Measurements from ENCODE around the gene TMEM14A. TPM values are rescaled to one million over a fixed set of nuclear protein-coding genes. Genes with fewer than 3 reads are reported as not detected.

TMEM14A gene
- total and polyA plus RNA-seq, 8 donors, result 10.7 to 29.9 (median 23.2) TPM; not detected in 1

DNA sequence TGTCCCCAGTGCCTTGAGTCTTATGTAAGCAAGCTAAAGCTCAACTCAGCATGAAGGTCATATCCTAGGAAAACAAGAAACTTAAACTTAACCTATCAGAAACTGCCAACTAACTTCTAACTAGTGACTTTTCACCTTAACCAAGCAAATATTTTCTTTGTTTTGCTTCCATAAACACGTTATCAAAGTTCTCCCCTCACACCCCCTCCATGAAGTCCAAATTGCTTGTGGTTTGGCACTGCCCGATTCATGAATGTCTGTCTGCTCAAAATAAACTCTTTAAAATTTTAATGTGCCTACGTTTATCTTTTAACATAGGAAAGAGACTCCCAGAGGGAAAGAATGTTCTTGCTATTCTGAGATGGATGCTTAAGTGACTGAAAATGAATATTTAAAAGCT is 57.5 kb downstream of the TMEM14A start:
- Histone ChIP-seq H3K4me1 (peaks cover 13 to 43% (median 28%) of the 10 kb centered on the region in 4 donors), H3K36me3 (no peaks in the 10 kb centered on the region), H3K4me3 (no peak overlapping the region), H3K9me3 (no peaks in the 10 kb centered on the region), H3K27ac (peak overlapping the region in 4 of 5 donors; percentile 18 to 64 (median 59)), H3K27me3 (no peaks in the 10 kb centered on the region)
- TF ChIP-seq EP300 (IDR thresholded peaks at IDR 0.05), result no peak
- intact Hi-C loops (cut with DNase I; ENCODE audit: low total_unique reads), result no loop called here
- DNase-seq, result peak in 1 of 2 donors; percentile 41
- WGBS, 5 donors, result 18 to 47% (median 23%) methylated on average over 3 of the region's 3 CpGs

DNA sequence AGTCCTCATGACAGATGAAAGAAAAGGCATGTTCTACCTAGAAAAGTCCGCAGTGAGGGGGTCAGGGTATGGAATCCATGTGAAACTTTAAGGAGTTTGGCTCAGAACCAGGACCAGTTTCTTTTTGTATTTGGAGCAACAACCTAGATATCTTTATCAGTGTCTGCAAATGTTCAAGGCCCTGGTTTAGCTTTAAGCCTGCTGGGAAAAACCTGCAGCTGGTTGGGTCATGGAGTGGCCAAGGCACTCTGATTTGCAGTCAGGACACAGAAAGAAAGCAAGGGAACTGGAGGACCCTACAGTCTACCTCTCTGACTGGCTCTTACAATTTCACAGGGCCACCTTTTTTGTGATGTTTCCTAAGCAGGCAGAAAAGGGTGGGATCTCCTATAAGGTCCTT is 58.7 kb downstream of the TMEM14A start:
- WGBS, 5 donors, result 29 to 68% (median 53%) methylated on average over 1 of the region's 1 CpG
- peaks cover 13 to 36% (median 20%) of the 10 kb centered on the region in 4 donors for H3K4me1 ChIP-seq

DNA sequence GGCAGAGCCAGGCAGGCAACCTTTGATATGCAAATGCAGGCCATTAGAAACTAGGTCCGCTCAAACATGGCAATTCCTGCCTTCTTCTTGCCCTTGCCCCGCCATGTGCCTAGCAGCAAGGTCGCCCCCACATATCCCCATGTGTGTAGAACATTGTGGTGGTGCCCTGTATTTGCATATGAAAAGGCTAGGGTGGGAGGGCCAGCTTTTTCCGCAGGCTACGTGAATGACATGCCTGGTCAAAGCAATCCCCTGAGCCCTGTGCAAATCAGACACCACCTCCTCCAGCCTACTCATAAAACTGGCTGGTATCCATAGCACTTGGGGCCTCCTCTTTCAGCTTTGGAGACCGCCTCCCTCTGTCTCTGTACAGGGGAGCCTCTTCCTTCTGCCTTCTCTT is 60.8 kb downstream of the TMEM14A start:
- Histone ChIP-seq H3K36me3 (no peaks in the 10 kb centered on the region), H3K27ac (no peak overlapping the region), H3K4me3 (no peak overlapping the region), H3K4me1 (peaks cover 13 to 26% (median 20%) of the 10 kb centered on the region in 4 donors), H3K27me3 (no peaks in the 10 kb centered on the region), H3K9me3 (no peaks in the 10 kb centered on the region)
- TF ChIP-seq, protein P1, sequence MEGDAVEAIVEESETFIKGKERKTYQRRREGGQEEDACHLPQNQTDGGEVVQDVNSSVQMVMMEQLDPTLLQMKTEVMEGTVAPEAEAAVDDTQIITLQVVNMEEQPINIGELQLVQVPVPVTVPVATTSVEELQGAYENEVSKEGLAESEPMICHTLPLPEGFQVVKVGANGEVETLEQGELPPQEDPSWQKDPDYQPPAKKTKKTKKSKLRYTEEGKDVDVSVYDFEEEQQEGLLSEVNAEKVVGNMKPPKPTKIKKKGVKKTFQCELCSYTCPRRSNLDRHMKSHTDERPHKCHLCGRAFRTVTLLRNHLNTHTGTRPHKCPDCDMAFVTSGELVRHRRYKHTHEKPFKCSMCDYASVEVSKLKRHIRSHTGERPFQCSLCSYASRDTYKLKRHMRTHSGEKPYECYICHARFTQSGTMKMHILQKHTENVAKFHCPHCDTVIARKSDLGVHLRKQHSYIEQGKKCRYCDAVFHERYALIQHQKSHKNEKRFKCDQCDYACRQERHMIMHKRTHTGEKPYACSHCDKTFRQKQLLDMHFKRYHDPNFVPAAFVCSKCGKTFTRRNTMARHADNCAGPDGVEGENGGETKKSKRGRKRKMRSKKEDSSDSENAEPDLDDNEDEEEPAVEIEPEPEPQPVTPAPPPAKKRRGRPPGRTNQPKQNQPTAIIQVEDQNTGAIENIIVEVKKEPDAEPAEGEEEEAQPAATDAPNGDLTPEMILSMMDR (IDR thresholded peaks at IDR 0.05), result no peak
- TF ChIP-seq POLR2A (IDR thresholded peaks at IDR 0.05) (no peak), EP300 (IDR thresholded peaks at IDR 0.05) (no peak), POLR2AphosphoS5 (IDR thresholded peaks at IDR 0.05) (no peak)
- intact Hi-C loops (cut with DNase I; ENCODE audit: low total_unique reads), result no loop called here
- 44 to 72% (median 64%) methylated on average over 6 of the region's 6 CpGs for WGBS, 5 donors
- DNase-seq, result no peak

More for the DNA sequence above, 58.7 kb downstream of the TMEM14A start:
- Histone ChIP-seq H3K27me3 (no peaks in the 10 kb centered on the region), H3K9me3 (no peaks in the 10 kb centered on the region), H3K36me3 (no peaks in the 10 kb centered on the region), H3K27ac (peak overlapping the region in 3 of 5 donors; percentile 22 to 64 (median 54)), H3K4me3 (no peak overlapping the region)
- TF ChIP-seq POLR2AphosphoS5 (IDR thresholded peaks at IDR 0.05) (no peak), EP300 (IDR thresholded peaks at IDR 0.05) (no peak), POLR2A (IDR thresholded peaks at IDR 0.05) (no peak)
- TF ChIP-seq, protein P1 (IDR thresholded peaks at IDR 0.05), result no peak
- intact Hi-C loops (cut with DNase I; ENCODE audit: low total_unique reads), result no loop called here
- DNase-seq, result no peak

DNA sequence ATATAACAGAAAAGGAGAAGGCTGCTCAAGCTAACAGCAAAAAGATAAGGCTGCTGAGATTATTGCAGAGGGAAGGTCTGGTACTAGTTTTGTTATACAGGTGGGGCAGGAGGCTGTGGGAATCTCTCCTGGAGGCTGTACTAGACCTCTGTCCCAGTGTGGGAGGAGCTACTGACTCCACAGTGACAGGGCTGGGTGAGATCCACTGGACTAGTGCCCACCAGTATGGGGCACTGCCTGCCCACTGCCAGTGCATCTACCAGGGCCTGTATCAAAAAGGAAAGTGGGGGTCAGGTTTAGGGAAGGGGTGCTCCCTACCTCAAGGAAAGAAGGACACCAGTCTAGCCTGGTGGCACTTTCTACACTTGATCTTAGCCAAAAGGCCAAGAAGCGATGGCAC is 62.3 kb downstream of the TMEM14A start:
- TF ChIP-seq POLR2A (IDR thresholded peaks at IDR 0.05) (no peak), EP300 (IDR thresholded peaks at IDR 0.05) (no peak), POLR2AphosphoS5 (IDR thresholded peaks at IDR 0.05) (no peak)
- no peak overlapping the region for H3K27ac ChIP-seq
- 93 to 100% (median 95%) methylated on average over 1 of the region's 1 CpG for WGBS, 5 donors
- peaks cover 6 to 18% (median 12%) of the 10 kb centered on the region in 4 donors for H3K4me1 ChIP-seq
- H3K27me3 ChIP-seq, result no peaks in the 10 kb centered on the region
- no peaks in the 10 kb centered on the region for H3K9me3 ChIP-seq
- H3K36me3 ChIP-seq, result no peaks in the 10 kb centered on the region
- intact Hi-C loops (cut with DNase I; ENCODE audit: low total_unique reads), result no loop called here
- DNase-seq, result no peak
- no peak overlapping the region for H3K4me3 ChIP-seq

DNA sequence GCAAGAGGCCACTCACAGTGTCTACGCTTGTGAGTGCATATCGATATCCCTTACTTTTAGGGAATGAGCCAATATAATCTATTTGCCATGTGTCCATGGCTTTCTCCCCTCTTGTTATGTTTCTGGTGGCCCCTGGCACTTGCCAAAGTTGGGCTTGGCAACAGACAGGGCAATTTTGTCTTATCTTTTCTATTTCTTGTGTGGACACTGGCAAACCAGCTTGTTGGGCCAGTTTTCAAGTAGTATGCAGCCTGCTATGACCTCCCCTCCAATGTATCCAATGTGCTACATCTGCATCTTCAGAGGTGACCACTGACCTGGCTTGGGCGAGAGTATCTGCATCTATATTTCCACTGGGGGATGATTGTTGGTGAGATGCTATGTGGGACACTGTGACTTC is 63.2 kb downstream of the TMEM14A start:
- no peaks in the 10 kb centered on the region for H3K27me3 ChIP-seq
- H3K9me3 ChIP-seq, result no peaks in the 10 kb centered on the region
- WGBS, 5 donors, result 55 to 79% (median 68%) methylated on average over 3 of the region's 3 CpGs
- TF ChIP-seq, protein P1 (IDR thresholded peaks at IDR 0.05), result no peak
- TF ChIP-seq EP300 (IDR thresholded peaks at IDR 0.05) (no peak), POLR2A (IDR thresholded peaks at IDR 0.05) (no peak), POLR2AphosphoS5 (IDR thresholded peaks at IDR 0.05) (no peak)
- H3K4me3 ChIP-seq, result no peak overlapping the region
- H3K36me3 ChIP-seq, result no peaks in the 10 kb centered on the region
- no peak overlapping the region for H3K27ac ChIP-seq
- intact Hi-C loops (cut with DNase I; ENCODE audit: low total_unique reads), result no loop called here
- DNase-seq, result peak in 1 of 2 donors; percentile 44
- H3K4me1 ChIP-seq, result peaks cover 3 to 11% (median 6%) of the 10 kb centered on the region in 4 donors
